ENCODE results near the gene SHANK1.
A peak's percentile ranks its signal among the peaks of the same experiment; 100 is the strongest.

SHANK1 gene

DNA sequence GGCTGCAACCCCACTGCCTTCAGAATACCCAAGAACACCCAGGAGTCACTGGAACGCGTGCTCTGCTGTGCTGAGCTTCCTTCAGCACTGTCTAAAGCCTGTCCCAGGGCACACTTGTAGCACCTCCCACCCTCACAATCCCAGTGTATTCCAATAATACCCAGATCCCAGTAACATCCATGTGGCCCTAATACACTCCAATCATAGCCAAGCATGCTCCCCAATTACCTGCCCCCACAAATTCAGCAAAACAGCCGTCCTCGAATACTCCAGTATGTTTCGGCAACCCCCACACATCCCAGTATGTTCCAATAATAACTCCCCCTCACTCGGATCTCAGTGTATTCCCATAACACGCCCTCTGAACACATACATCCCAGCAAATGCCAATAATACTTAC is 29.2 kb downstream of the SHANK1 start:
- DNase-seq (ENCODE audit: low read depth in 2 of 2, low spot score in 1 of 2) = no peak

DNA sequence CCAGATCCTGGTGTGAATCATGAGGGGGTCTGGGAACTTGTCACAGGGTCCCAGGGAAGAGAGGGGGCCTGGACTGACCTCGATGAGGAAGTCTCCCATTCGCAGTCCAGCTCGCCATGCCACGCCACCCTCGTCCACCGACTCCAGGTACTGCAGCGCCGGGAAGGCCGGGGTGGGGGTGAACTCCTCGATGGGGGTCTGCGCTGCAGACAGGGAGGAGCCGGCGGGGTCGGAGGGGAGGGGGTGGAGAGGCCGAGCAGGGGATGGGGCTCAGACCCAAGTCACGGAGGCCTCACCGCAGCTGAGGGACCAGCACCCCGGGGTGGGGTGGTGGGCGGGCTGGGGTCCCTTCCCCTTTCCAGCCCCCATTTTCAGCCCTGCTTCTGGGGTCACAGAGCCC is 30.8 kb downstream of the SHANK1 start:
- no peak for DNase-seq (ENCODE audit: low read depth in 2 of 2, low spot score in 1 of 2)

DNA sequence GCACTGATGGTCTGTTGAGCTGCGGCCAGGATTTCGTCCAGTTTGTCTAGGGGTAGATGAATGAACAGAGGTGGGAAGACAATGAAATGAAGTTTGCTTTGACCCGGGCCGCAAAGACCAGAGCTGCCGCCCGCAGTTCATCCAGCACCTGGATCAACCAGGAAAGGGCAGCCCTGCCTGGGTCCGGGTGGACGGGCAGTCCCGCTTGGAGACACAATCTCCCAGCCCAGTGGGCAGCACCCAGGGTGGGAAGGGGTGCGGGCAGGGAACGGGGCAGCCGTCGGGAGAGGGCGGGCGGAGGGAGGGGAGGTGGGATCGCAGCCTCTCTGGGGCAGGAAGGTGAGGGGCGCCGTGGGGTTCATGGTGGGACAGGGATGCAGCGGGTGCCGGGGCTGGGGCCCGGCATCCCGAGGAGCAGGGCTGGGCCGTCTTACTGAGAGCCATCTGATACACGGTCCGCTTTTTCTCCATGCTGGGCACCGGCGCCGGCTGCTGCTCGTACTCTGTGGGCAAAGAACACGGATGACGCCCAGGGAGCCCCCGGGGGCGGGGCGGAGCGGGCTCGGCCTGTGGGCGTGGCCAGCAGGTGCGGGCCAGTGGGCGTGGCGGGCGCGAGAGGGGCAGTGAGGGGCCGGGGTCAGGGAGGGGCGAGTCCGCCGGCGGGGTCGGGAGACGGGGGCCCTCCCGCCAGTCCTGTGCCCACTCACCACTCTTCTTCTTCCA is 33.1 kb downstream of the SHANK1 start:
- DNase-seq (ENCODE audit: low read depth in 2 of 2, low spot score in 1 of 2) = no peak

DNA sequence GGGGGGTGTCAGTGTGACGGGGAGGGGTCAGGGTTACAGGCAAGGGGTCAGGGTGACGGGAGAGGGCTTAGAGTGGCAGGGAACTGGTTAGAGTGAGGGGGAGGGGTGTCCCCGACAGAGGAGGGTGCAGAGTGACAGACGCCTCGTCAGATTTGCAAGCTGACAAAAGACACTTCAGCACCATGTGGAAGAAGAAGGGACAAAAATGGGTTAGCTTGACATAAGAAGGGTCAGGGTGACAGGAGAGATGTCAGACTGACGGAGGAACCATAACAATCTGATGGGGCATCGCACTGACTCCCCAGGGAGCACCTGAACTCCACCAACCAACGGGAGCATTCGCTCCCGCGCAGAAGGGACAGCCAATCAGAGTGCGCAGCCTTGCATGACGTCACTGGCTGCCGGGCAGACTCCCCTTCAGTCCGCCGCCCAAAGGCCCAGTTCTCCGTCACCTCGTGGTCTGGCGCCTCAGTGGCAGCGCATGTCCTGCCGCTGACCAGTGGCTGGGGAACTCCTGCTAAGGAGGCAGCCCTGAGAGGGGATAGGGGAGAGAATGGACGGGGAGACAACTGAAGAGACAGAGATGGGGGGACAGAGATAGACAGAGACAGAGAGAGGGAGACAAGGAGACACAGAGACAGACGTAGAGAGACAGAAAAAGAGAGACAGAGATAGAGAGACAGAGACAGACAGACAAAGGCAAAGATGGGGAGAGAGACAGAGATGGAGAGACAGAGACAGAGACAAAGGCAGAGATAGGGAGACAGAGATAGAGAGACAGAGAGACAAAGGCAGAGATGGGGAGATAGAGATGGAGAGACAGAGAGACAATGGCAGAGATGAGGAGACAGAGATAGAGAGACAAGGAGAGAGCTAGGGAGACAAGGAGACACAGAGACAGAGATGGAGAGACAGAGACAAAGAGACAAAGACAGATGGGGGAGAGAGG is 40.2 kb downstream of the SHANK1 start:
- peak; percentile 39 to 48 for DNase-seq (ENCODE audit: low read depth in 2 of 2, low spot score in 1 of 2)

DNA sequence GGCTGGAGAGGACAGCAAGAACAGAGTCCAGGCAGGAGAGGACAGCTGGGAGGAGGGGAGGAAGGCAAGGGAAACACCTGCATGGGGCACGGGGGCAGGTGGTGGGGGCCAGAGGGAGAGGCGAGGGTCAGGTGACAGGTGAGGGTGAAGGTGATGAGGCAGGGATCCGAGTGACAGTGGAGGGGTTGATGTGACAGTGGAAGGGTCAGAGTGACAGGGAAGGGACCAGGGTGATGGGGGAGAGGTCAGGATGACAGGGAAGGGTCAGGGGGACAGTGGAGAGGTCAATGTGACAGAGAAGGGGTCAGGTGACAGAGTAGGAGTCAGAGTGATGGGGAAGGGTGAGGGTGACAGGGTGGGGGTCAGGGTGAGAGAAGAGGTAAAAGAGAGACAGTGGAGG is 41.3 kb downstream of the SHANK1 start:
- DNase-seq (ENCODE audit: low read depth in 2 of 2, low spot score in 1 of 2) = no peak

DNA sequence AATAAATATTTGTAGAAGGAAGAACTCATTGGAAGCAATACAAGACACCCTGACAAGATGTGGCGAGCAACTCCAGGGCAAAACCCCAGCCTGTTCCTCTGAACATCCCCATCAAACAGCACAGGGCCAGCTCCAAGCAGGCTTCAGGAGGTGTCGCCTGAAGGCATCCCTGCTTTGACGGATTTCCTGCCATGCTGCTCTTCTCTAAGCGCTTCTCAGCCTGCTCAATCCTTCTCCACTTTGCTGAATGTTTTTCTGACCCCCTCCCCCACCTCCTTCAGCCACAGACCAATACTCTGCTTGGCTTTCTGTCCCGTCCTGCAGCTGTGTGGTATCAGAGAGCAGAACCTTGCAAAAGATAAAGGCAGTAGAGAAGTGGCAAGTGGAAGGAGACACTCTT is 42.0 kb downstream of the SHANK1 start:
- no peak for DNase-seq (ENCODE audit: low read depth in 2 of 2, low spot score in 1 of 2)

DNA sequence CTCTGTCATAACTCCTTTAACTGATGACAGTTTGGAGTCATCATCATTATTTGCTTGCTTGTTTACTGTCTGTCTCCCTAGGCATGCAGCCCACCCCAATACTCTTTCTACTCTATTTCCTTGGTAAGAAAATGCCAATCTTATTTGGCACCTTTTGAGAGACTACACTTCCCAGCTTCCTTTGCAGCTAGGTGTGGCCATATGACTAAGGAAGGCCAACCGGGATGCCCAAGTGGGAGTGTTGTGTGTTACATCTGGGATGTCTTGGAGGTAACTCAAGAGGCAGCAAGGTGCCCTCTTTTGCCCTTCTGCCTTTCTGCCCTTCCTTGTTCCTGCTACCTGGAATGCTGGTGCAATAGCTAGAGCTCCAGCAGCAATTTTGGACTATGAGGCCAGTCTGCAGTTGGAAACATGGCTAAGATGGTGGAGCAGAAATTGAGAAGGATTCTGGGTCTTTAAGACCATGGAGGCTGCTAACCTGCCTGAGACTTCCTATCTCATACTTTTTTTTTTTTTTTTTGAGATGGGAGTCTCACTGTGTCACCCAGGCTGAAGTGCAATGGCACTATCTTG is 42.9 kb downstream of the SHANK1 start:
- no peak for DNase-seq (ENCODE audit: low read depth in 2 of 2, low spot score in 1 of 2)

DNA sequence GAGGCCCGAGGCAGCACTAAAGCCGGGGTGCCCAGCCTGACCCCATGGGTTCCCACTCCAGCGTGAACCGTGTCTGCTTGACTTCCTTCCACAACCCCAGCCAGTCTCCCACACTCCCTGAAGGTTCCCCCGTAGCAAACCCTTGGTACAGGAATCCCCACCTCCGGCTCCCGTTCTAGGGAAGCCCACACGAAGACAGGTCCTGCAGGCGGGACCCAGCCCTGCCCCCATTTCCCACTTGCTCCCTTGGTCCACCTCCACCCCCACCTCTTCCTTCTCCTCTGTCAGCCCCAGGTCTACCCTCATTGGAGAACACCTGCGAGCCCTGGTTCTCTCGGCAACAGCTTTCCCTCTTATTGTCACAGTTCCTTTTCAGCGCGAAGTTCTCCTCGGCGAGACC is 46.5 kb downstream of the SHANK1 start:
- no peak for DNase-seq (ENCODE audit: low read depth in 2 of 2, low spot score in 1 of 2)

DNA sequence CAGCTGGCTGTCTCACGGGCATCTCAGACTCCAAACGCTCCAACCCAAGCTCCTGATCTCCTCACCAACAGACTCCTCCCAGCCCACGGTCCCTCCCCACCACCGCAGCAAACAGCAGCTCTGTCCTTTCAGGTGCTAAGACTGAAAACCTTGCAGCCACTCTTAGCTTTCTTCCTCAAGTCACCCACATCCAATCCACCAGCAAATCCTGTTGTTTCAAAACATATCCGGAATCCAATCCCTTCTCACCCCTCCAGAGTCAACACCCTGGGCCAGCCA is 49.6 kb downstream of the SHANK1 start:
- no peak for DNase-seq (ENCODE audit: low read depth in 2 of 2, low spot score in 1 of 2)

DNA sequence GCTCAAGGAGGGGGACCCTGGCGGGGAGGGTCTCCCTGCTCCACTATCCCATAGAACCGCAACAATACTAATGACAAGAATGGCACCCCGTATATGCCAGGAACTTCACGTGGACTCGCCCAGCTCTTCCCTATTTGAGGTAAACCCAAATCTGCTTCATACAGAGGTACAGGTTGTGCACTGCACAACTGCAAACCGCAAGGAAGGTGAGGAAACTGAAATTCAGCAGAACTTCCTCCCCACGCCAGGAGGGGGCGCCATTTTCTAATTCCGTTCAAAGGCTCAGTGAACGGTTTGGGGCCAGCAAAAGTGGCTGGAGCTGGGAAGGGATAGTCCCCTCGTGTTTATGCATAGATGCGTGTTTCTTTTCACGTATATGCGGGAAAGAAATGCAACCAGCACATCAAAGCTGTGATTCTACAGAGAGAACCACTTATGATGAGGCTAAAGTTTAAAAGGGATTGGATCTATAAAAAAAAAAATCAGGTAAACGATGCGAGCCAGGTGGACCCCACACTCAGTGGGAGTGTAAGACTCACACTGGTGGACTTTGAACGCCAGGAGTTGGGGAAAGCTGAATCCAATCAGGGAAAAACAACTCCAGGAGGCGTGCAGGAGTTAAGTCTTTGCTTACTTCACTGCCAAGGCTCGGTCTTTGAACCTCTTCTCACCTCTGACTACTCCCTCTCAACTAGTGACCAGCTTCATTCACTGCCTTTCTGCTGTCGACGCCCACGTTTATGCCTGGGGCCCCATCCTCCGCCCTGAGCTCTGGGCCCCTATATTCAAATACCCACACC is 50.1 kb downstream of the SHANK1 start:
- peak in 1 of 2 donors; percentile 3 for DNase-seq (ENCODE audit: low read depth in 2 of 2, low spot score in 1 of 2)

DNA sequence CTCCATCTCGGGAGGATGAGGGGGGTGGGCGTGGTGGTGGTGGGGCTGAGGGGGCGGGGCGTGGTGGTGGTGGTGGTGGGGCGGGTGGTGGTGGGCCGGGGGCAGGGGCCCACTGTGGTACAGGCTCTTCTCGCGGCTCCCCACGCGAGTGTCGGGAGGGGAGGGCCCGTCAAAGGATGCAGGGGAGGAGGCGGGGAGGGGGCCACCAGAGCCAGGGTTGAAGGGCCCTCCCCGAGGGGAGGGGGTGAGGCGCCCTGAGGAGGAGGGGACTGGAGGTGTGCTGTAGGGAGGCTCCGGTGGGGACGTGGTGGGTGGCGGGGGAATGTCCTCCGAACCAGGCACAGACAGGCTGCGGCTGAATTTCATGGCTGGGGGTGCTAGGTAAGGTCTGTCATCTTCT is 50.7 kb downstream of the SHANK1 start:
- no peak for DNase-seq (ENCODE audit: low read depth in 2 of 2, low spot score in 1 of 2)

DNA sequence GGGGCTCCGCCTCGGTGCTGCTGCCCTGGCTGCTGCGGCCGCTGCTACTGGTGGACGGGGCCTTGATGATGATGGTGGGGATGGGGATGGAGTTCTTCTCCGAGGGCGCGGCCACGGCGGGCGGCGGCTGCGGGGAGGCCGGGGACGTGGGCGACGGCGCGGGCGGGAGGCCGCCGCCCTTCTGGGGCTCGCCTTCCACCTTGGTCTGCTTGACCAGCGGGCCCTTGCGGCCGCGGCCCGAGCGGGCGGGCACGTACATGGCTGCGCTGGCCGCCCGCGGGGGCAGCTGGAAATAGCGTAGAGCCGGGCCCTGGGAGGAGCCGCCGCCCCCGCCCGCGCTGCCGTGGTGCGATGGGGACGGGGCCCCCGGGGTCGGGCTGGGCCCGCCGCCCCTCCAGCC is 51.2 kb downstream of the SHANK1 start:
- no peak for DNase-seq (ENCODE audit: low read depth in 2 of 2, low spot score in 1 of 2)

DNA sequence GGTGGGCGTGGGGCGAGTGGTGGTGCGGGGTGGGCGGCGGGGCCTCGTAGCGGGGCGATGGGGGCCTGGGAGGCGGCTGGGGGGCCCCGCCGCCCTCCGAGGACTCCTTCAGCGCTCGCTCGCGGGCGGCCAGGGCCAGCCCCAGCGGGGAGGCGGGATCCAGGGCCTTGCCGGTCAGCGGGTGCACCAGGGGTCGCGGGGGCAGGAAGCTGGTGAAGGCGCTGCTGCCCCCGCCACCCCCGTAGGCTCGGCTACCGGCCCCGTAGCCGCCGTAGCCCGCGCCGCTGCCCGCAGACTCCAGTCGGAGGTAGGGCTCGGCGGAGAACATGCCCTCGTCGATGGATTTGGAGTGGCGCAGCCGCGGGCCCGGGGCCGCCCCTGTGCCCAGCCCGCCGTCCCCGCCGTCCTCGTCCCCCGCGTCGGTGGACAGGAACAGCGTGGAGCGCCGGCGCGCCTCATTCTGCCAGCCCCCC is 51.8 kb downstream of the SHANK1 start:
- DNase-seq (ENCODE audit: low read depth in 2 of 2, low spot score in 1 of 2) = no peak

DNA sequence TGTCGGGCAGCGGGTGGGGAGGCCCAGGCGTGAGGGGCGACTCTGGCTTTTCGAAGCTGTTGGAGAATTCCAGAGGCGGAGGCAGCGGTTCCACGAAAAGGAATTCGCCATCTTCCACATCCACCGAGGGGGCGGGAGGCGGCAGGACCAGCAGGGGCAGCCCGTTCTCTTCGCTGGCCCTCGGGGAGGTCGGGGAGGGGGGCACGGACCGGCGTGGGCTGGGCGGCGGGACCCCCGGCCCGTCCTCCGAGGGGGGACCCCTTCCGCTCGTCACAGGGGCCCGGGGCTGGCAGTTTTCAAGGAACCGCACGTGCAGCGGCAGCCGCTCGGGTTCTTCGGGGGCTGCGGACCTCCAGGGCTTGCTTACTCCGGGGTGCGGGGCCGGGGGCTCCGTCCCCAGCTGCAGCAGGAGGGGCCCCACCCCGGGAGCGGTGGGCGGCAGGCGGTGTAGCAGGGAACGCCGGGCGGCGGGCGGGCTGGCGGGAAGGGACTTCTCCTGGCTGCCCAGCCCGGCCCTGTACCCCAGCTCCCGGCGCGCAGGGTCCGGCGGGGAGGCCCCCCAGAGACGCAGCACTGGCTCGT is 52.3 kb downstream of the SHANK1 start:
- DNase-seq (ENCODE audit: low read depth in 2 of 2, low spot score in 1 of 2) = no peak

DNA sequence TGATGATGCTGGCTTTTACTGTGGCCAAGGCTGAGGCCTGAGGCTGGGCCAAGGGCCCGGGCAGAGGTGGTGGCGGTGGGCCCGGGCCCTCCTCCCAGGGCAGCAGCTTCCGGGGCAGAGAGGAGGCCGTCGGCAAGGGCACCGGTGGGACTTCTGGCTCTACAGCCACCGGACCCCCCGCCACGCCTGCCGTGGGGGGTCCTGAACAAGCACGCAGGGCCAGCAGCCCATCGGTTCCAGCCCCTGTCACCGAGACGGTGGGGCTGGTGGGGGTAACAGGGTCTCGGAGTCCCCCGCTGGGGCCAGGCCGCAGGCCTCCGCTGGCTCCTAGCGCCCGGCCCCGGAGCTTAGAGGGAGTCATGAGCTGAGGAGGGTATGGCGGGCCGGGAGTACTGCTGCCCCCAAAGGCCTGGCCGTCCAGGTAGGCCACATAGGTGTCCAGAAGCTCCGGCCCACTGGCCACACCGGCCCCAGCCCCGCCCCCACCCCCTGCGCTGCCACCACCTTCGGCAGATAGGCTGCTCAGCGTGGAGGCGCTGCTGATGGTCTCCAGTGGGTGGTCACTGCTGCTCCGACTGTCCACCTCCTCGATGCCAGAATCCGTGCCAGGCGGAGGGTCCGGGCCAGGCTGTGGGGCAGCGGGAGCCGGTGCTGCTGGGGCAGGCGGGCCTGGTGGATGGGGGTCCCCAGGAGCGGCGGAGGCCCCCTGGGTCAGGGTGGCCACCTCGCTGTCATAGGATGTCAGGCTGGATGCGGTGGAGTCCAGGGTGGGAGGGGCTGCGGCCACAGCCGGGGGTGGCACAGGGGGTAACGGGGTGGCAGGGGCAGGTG is 53.0 kb downstream of the SHANK1 start:
- no peak for DNase-seq (ENCODE audit: low read depth in 2 of 2, low spot score in 1 of 2)

DNA sequence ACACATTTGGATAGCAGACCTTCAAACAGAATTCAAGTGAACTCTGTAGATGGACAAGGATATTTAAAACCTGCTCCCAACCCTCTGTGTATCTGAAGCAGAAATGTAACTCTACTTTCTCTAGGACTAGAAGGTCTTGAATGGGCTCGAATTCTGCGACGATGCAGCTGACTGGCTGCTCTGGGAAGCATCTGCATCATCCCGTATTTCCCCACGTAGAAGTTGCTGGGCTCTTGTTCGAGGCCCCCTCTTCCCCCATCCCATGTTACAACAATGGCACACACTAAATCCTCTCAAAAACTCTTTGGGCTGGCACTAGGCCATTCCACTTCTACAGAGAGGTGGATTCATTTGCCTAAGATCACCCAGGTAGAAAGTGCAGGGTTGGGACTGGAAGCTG is 55.4 kb downstream of the SHANK1 start:
- no peak for DNase-seq (ENCODE audit: low read depth in 2 of 2, low spot score in 1 of 2)

DNA sequence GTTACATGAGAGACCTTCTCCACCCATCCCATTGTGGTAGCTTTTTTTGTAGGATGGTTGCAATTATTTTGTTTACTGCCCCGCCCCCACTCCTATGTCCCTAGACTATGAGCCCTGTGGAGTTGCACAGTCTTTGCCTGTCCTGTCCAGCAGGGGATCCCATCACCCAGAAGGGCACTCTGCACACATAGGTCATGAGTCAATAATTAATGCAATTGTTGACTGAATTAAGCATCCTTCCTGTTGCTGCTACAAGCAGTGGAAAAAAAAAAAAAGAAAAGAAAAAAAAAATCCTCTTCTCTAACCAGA is 56.2 kb downstream of the SHANK1 start:
- no peak for DNase-seq (ENCODE audit: low read depth in 2 of 2, low spot score in 1 of 2)

DNA sequence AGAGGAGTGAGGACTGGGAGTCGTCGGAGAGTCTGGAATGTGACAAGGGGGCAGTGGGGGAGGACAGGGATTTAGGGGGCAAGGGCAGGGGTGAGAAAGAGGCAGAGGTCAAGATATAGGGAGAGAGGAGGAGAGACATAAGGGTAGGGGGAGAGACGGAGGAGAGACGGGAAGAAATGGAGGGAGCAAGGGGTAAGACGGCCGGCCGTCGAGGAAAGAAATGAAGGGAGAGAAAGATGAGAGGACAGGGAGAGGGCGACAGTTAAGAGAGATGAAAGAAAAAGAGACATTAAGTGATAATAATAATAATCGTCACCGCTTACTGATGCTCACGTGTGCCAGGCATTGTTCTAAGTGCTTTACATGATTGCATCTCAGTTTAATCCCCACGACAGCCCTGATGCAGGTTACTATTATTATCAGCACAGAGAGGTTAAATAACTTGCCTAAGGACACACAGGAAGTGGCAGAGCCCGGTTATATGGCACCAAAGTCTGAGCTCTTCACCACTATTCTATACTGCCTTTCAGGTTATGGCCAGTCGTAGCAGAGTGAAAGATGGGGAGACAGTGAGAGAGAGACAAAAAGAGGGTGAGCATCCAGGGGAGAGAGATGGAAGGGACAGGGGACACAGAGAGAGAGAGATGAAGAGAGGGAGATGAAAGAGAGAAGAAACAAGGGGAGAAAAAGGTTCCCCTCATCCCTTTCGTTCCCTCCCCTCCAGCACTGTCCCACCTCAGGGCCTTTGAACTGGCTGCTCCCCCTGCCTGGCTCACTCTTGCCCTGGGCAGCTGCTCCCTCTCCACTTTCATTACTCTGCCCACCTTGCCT is 56.7 kb downstream of the SHANK1 start:
- DNase-seq (ENCODE audit: low read depth in 2 of 2, low spot score in 1 of 2) = no peak
